ENCODE measurements around the gene CLN5.

- TF ChIP-seq, protein P1, sequence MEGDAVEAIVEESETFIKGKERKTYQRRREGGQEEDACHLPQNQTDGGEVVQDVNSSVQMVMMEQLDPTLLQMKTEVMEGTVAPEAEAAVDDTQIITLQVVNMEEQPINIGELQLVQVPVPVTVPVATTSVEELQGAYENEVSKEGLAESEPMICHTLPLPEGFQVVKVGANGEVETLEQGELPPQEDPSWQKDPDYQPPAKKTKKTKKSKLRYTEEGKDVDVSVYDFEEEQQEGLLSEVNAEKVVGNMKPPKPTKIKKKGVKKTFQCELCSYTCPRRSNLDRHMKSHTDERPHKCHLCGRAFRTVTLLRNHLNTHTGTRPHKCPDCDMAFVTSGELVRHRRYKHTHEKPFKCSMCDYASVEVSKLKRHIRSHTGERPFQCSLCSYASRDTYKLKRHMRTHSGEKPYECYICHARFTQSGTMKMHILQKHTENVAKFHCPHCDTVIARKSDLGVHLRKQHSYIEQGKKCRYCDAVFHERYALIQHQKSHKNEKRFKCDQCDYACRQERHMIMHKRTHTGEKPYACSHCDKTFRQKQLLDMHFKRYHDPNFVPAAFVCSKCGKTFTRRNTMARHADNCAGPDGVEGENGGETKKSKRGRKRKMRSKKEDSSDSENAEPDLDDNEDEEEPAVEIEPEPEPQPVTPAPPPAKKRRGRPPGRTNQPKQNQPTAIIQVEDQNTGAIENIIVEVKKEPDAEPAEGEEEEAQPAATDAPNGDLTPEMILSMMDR (conservative IDR thresholded peaks at IDR 0.05; ENCODE audit: low read depth, low read length): no peak
- TF ChIP-seq POLR2A (IDR thresholded peaks at IDR 0.05; ENCODE audit: low read depth, low read length): no peak
- TF ChIP-seq, protein P2, sequence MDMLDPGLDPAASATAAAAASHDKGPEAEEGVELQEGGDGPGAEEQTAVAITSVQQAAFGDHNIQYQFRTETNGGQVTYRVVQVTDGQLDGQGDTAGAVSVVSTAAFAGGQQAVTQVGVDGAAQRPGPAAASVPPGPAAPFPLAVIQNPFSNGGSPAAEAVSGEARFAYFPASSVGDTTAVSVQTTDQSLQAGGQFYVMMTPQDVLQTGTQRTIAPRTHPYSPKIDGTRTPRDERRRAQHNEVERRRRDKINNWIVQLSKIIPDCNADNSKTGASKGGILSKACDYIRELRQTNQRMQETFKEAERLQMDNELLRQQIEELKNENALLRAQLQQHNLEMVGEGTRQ (IDR thresholded peaks at IDR 0.05; ENCODE audit: low read depth, low read length): no peak
- TF ChIP-seq RAD21 (IDR thresholded peaks at IDR 0.05; ENCODE audit: low read length): no peak
- no peak for TF ChIP-seq CHD1 (IDR thresholded peaks at IDR 0.05; ENCODE audit: low read depth, low read length)
- TF ChIP-seq RFX5 (IDR thresholded peaks at IDR 0.05; ENCODE audit: low read depth, low read length): no peak
- no peak for TF ChIP-seq MAZ (IDR thresholded peaks at IDR 0.05; ENCODE audit: borderline replicate concordance, low read depth, low read length)
- TF ChIP-seq BHLHE40 (IDR thresholded peaks at IDR 0.05; ENCODE audit: low read depth, low read length): no peak
- TF ChIP-seq MAFK (IDR thresholded peaks at IDR 0.05; ENCODE audit: low read depth, low read length): no peak
Observed at GRCh38 chr13:76958841-76959432, 32.9 kb upstream of the CLN5 start.
